ENCODE results near the gene HOXB5.

GRCh38 chr17:48566717-48567116 is 26.9 kb downstream of the HOXB5 start:
- TF ChIP-seq ARNTL (CRISPR knock-in tag; IDR thresholded peaks at IDR 0.05; ENCODE audit: borderline replicate concordance, low read depth) = no peak
- no peak for TF ChIP-seq ZFP30 (CRISPR knock-in tag; IDR thresholded peaks at IDR 0.05)
- TF ChIP-seq RARB (CRISPR knock-in tag; IDR thresholded peaks at IDR 0.05) = no peak
- no peak for TF ChIP-seq CSRNP3 (CRISPR knock-in tag; IDR thresholded peaks at IDR 0.05)
